Parathyroid adenoma (tissue), 2 donors: ENCODE measurements around the gene WNT9A.

Experiments used
- H2AFZ ChIP-seq: fragments of 300-600 bp; sonication (generic); one replicate; pipeline ENCODE4 v1.7.0; 2017; ENCODE audit warnings: antibody characterized with exemption, mild to moderate bottlenecking
- H3K27ac ChIP-seq: fragments of 300-600 bp; sonication (generic); one replicate; pipeline ENCODE4 v1.7.0; 2017
- H3K27me3 ChIP-seq: fragments of 300-600 bp; sonication (generic); one replicate; pipeline ENCODE4 v1.7.0; 2017; ENCODE audit warnings: low read length; ENCODE audit not compliant: control insufficient read depth, insufficient read depth
- H3K36me3 ChIP-seq: fragments of 300-600 bp; sonication (generic); one replicate; pipeline ENCODE4 v1.7.0; 2017; ENCODE audit warnings: low read length; ENCODE audit not compliant: control insufficient read depth, insufficient read depth
- H3K4me1 ChIP-seq: fragments of 300-600 bp; sonication (generic); one replicate; pipeline ENCODE4 v1.7.0; 2017; ENCODE audit warnings: control low read depth
- H3K4me2 ChIP-seq: fragments of 300-600 bp; sonication (generic); one replicate; pipeline ENCODE4 v1.7.0; 2017; ENCODE audit warnings: low read length
- H3K4me3 ChIP-seq: fragments of 300-600 bp; sonication (generic); one replicate; pipeline ENCODE4 v1.7.0; 2017; ENCODE audit warnings: low read depth, low read length
- H3K79me2 ChIP-seq: fragments of 300-600 bp; sonication (generic); one replicate; pipeline ENCODE4 v1.7.0; 2017; ENCODE audit warnings: control low read depth
- H3K9ac ChIP-seq: fragments of 300-600 bp; sonication (generic); one replicate; pipeline ENCODE4 v1.7.0; 2017; ENCODE audit warnings: mild to moderate bottlenecking
- H3K9me3 ChIP-seq: fragments of 300-600 bp; sonication (generic); one replicate; pipeline ENCODE4 v1.7.0; 2017; ENCODE audit warnings: low read length; ENCODE audit not compliant: control insufficient read depth
- CTCF ChIP-seq: fragments of 300-600 bp; sonication (generic); IDR thresholded peaks from one replicate; pipeline ENCODE4 v1.7.0; 2017; ENCODE audit warnings: antibody characterized with exemption, mild to moderate bottlenecking
- donor health status: primary hyperparathyroidism.

WNT9A gene

GRCh38 chr1:227888404-227889046 is 59.2 kb downstream of the WNT9A start:
- no peaks in the 10 kb centered on the region for H3K79me2 ChIP-seq
- H3K27me3 ChIP-seq = no peaks in the 10 kb centered on the region
- no peak overlapping the region for H3K4me3 ChIP-seq
- H2AFZ ChIP-seq = no peak overlapping the region
- H3K9me3 ChIP-seq = no peaks in the 10 kb centered on the region
- H3K4me2 ChIP-seq = no peak overlapping the region
- no peaks in the 10 kb centered on the region for H3K36me3 ChIP-seq
- no peak overlapping the region for H3K27ac ChIP-seq
- no peak overlapping the region for H3K9ac ChIP-seq
- no peaks in the 10 kb centered on the region for H3K4me1 ChIP-seq
- no peak for TF ChIP-seq CTCF

- H3K9ac ChIP-seq = no peak overlapping the region
- H3K9me3 ChIP-seq = no peaks in the 10 kb centered on the region
- TF ChIP-seq CTCF = no peak
- H3K79me2 ChIP-seq = no peaks in the 10 kb centered on the region
- H3K27me3 ChIP-seq = no peaks in the 10 kb centered on the region
- H3K36me3 ChIP-seq = no peaks in the 10 kb centered on the region
- H3K4me3 ChIP-seq = no peak overlapping the region
- no peak overlapping the region for H2AFZ ChIP-seq
- no peak overlapping the region for H3K27ac ChIP-seq
- no peak overlapping the region for H3K4me2 ChIP-seq
- H3K4me1 ChIP-seq = no peaks in the 10 kb centered on the region
These were observed 59.9 kb downstream of the WNT9A start for GRCh38 chr1:227887697-227888403.

- H3K27ac ChIP-seq = no peak overlapping the region
These were observed 60.6 kb downstream of the WNT9A start for GRCh38 chr1:227886993-227887696.

GRCh38 chr1:227886503-227886961 is 61.2 kb downstream of the WNT9A start:
- TF ChIP-seq CTCF = no peak
- no peak overlapping the region for H3K9ac ChIP-seq
- H3K4me3 ChIP-seq = no peak overlapping the region
- peak overlapping the region; percentile 74 for H2AFZ ChIP-seq
- no peak overlapping the region for H3K27ac ChIP-seq
- no peaks in the 10 kb centered on the region for H3K4me1 ChIP-seq
- H3K27me3 ChIP-seq = no peaks in the 10 kb centered on the region
- no peaks in the 10 kb centered on the region for H3K9me3 ChIP-seq
- H3K36me3 ChIP-seq = no peaks in the 10 kb centered on the region
- no peak overlapping the region for H3K4me2 ChIP-seq
- H3K79me2 ChIP-seq = no peaks in the 10 kb centered on the region

More at GRCh38 chr1:227886993-227887696, 60.6 kb downstream of the WNT9A start:
- Histone ChIP-seq H3K4me2 (peak overlapping the region; percentile 2), H3K9ac (no peak overlapping the region), H3K79me2 (no peaks in the 10 kb centered on the region), H3K36me3 (no peaks in the 10 kb centered on the region), H2AFZ (peak overlapping the region; percentile 74), H3K4me3 (no peak overlapping the region), H3K4me1 (no peaks in the 10 kb centered on the region), H3K9me3 (no peaks in the 10 kb centered on the region), H3K27me3 (no peaks in the 10 kb centered on the region)
- TF ChIP-seq CTCF = no peak
